ENCODE results near the gene OTOG. TPM values are rescaled to one million over a fixed set of nuclear protein-coding genes. Genes with fewer than 3 reads are reported as not detected.

Gene OTOG
- total RNA-seq, 2 donors from 2014 or later, result not detected

DNA sequence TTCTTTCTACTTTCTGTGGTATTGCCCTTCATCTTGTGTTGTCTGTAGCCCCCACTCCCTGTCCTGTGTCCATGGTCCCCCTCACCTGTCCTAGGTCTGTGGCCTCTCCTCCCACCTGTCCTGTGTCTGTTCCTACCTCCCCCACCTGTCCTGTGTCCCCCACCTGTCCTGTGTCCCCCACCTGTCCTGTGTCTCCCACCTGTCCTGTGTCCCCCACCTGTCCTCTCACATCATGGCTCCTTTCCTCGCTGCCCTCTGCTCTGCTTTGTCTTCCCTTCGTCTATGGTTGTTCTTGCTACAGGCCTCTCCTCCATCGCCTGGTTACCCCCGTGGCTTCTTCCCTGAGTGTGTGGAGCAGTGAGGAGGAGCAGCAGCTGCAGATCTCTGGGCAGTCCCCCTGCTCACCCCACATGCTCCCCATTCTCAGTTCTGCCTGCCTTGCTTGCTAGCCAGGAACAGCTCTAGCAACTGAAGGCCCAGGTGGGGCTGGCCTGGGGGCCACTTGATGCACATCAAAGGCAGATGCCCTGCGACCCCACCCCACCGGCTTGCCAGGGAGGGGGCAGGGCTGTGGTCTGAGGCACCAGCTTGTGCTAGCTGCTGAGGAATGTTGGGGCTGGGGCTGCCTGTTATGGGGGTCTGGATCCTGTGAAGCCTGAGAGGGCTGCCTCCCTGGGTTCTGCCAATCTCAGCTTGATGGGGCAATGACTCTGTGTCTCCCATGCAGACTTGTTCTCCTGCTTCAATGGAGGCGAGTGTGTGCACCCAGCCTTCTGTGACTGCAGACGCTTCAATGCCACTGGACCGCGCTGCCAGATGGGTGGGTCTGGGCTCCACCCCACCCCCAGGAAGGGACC lies 5.6 kb downstream of the OTOG start:
- intact Hi-C loops (cut with DNase I), result no loop called here
- DNase-seq (ENCODE audit: low spot score), result peak; percentile 52

DNA sequence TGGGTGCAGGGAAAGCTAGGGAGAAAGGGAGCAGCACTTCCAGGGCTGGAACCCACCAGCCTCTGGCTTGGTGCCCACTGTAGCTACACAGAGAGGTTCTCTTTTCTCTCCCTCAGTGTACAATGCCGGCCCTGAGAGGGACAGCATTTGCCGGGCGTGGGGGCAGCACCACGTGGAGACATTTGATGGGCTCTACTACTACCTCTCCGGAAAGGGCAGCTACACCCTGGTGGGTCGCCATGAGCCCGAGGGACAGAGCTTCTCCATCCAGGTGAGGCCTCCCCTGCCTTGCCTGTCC lies 6.1 kb downstream of the OTOG start:
- intact Hi-C loops (cut with DNase I), result no loop called here

DNA sequence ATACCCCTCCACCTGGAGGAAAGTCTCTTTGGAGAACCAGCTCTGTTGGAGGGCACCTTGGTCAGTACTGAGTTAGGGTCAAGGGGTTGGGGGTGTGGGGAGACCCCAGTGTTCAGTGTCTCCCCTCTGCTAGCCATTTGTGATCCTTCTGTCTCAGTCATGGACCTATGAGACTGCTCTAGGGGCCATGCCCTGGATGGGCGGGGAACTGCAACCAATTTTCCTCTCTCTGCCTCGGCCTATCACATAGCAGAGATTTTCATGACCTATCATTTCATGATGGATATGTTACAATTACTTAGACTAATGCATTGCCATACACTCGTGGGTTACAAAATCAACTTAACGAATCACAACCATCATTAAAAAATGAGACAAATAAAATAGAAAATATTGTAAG lies 7.4 kb downstream of the OTOG start:
- DNase-seq (ENCODE audit: low spot score), result no peak
- intact Hi-C loops (cut with DNase I), result no loop called here

More for the DNA sequence above, 6.1 kb downstream of the OTOG start:
- DNase-seq (ENCODE audit: low spot score), result no peak

DNA sequence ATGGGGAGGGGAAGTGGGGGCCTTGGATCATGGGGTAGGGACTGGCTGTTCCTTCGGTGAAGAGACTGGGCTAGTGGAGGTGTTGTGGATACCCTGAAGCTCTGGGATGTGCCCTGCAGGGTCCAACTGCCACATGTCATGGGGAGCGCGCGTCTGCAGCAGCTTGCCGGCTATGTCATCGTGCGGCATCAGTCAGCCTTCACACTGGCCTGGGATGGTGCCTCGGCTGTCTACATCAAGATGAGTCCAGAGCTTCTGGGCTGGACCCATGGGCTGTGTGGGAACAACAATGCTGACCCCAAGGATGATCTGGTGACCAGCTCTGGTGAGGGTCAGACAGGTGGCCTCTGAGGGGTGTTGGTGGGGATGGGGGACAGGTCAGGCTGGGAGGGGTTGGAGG lies 9.9 kb downstream of the OTOG start:
- intact Hi-C loops (cut with DNase I), result no loop called here
- DNase-seq (ENCODE audit: low spot score), result no peak

DNA sequence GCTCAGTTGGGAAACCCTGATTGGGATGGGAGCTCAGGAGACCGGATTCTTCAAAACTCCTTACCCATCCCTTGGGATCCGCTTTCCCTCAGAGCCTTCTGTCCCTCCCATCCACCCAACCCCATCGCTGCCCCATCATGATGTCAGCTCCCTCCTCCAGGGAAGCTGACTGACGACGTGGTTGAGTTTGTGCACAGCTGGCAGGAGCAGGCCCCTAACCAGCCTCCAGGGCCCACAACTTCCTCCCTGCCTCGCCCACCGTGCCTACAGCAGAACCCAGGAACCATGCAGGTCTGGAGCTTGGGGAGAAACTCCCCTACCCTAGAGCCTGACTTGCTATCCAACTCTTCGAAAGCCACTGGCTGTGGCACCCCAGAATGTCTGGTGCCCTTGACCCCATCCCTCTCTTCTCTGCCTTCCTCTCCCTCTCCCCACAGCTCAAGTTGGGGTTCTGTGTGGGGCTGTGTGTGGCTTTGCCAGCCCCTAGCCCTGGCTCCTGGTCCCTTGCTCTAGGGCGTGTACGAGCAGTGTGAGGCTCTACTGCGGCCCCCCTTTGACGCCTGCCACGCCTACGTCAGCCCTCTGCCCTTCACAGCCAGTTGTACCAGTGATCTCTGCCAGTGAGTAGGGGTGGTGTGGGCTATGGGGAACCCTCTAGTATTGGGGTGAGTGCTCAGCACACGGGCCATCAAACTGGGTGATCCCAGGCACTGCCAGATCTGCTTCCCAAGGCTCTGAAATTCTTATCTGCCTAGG lies 11.1 kb downstream of the OTOG start:
- DNase-seq (ENCODE audit: low spot score), result no peak
- intact Hi-C loops (cut with DNase I), result no loop called here

DNA sequence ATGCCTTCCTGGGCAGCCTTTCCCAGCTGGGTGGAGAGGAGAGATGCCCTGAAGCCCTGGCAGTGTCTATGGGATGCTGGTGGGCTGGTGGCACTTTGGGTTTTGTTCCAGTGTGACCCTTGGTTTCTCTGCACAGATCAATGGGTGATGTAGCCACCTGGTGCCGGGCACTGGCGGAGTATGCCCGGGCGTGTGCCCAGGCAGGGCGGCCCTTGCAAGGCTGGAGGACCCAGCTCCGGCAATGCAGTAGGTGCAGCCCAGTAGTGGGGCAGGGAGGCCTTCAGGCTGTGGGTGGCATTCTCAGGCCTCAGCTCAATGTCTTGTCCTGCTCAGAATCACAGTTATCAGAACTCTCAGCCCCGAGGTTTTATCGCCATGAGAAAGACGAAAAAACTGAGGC lies 11.9 kb downstream of the OTOG start:
- intact Hi-C loops (cut with DNase I), result no loop called here
- DNase-seq (ENCODE audit: low spot score), result no peak

DNA sequence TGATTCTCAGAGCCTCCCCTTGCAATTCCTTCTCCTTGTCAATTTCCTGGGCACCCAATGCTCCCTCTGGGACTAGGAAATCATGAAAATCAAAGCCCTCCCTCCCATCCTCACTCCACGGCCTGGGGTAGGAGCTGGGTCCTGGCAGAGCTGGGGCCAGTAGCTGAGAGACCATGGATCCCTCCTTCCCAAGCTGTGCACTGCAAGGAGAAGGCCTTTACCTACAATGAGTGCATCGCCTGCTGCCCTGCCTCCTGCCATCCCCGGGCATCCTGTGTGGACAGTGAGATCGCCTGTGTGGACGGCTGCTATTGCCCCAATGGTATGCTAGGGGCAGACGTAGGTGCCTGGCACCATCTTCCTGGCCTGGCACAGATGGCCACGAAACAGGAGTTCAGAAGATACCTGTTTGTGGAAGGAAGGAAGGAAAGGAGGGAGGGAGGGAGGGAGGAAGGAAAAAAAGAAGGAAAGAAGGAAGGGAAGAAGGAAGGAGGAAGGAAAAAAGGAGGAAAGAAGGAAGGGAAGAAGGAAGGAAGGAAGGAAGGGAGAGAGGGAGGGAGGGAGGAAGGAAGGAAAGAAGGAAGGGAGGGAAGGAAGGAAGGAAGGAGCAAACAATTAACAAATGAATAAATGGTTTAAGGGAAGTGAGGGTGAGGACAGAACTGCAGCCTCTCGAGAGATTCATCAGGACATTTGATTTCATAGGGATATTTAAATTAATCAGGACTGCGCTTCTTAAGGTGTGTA lies 12.5 kb downstream of the OTOG start:
- DNase-seq (ENCODE audit: low spot score), result no peak
- intact Hi-C loops (cut with DNase I), result no loop called here

DNA sequence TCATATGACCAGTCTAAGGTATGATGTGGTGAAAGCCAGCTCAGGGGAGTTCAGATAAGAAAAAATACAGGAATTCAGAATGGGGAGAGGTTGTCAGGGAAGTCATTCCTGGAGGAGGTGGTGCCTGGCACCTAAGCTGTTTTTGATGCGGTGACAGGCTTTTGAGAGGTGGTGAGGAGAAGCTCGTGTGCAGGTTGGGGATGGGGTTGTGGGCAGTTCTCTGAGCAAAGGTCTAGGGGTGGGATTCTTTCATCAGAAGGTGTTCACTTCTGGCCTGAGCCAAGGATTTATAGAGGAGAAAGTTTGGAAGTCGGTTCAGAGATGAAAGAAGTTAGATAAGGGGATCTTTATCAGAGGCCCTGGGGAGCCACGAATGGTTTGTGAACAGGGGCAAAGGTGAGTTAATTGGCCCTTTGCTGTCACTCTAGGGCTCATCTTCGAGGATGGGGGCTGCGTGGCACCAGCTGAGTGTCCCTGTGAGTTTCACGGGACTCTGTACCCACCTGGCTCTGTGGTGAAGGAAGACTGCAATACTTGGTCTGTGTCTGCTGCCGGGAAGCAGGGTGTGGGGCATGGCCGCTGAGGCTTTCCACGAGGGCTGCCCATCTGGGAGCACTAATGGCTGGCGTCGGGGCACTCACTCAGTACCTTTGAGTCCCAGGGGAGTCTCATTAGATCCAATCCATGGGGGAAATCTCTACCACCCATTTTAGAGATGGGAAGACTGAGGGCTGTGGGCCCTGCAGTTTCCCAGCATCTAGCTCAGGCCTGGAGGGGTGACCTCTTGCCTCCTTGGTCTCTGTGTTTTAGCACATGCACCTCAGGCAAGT lies 13.4 kb downstream of the OTOG start:
- intact Hi-C loops (cut with DNase I), result no loop called here
- no peak for DNase-seq (ENCODE audit: low spot score)

DNA sequence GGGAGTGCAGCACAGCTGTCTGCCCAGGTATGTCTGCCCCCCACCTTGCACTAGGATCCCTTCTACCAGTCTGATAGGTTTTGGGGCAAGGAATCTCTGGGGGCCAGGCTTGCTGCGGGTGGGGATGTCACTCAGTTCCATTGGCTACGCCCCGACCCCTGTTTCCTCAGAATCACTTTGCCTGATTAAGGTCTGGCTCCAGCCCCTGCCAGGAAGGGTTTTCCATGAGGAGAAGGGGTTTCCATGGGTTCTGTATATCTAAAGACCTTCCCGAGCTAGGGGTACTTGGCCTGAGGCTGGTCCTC lies 14.0 kb downstream of the OTOG start:
- no peak for DNase-seq (ENCODE audit: low spot score)
- intact Hi-C loops (cut with DNase I), result no loop called here

DNA sequence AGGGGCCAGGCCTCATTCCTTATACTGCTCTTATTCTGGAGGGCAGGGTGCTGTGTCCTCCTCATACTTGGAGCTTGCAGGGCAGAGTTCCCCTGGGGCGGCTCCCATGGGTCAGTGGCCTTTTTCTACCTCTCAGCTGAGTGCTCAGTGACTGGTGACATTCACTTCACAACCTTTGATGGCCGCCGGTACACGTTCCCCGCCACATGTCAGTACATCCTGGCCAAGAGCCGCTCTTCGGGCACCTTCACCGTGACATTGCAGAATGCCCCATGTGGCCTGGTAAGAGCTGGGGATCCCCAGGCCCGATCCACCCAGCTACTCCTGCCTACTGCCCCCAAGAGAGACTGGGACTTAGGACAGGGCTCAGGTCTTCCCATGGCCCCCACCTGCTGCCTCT lies 14.5 kb downstream of the OTOG start:
- DNase-seq (ENCODE audit: low spot score), result no peak
- intact Hi-C loops (cut with DNase I), result no loop called here

DNA sequence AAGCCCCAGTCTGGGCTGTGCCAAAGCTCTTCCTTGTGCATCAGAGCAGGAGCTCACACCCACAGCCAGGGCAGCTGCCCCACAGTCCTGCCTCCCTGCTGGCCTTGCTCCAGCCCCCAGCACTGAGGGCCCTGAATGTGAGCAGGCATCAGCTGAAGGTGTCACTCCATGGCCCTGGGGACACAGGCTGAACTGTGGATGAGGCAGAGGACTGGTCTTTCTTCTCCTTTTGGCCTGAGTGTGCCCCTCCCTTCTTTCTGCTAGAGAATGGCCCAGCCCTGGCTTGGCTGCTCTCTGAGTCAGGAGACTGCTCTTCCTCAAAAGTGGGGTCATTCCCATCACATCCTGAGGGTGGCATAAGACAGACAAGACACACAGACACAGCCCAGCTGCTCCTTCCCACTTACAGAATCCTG lies 16.2 kb downstream of the OTOG start:
- DNase-seq (ENCODE audit: low spot score), result peak; percentile 34
- intact Hi-C loops (cut with DNase I), result no loop called here

DNA sequence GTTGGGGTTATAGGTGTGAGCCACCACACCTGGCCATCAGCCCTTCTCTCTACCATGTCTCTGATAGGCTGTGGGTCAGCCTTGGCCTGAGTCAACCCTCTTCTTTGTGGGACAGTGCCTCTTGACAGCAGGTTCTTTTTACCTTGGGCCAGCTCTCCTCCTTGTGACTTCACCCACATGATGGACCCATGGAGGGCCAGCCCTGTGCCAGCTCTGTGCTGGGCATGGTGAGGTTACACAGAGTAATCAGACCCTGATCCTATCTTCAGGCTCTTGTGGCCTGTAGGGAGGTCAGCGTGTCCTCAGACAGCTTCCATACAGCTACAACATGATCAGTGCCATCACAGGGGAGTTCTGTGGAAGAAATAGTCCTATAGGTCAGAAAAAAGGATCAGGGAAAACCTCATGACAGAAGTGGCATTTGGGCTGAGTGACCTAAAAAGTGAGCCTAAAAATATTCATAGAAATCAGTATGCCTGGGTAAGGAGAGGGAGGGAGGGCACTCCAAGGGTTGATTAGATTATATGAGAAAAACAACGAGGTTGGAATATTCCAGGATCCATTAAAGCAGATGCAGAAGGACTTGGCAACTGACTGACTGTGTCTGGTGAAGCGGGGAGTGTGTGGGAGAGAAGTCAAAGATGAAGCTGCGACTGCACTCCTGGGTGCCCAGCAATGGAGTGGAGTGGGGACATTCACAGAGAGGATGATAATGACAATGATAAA lies 17.1 kb downstream of the OTOG start:
- no peak for DNase-seq (ENCODE audit: low spot score)
- intact Hi-C loops (cut with DNase I), result no loop called here

DNA sequence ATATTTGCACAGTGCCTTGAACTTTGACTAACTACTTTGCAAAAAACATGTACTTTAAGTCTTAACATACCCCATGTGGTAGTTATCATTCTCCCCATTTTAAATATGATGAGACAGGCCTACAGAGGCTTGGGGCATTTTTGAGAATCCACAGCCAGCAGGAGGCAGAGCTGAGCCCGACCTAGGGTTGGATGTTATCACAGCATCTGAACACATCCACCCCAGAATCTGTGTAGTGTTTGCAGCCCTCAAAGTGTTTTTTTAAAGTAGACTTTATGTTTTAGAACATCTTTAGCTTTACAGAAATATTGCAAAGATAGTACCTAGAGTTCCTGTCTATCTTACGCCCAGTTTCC lies 17.6 kb downstream of the OTOG start:
- no peak for DNase-seq (ENCODE audit: low spot score)
- intact Hi-C loops (cut with DNase I), result no loop called here

DNA sequence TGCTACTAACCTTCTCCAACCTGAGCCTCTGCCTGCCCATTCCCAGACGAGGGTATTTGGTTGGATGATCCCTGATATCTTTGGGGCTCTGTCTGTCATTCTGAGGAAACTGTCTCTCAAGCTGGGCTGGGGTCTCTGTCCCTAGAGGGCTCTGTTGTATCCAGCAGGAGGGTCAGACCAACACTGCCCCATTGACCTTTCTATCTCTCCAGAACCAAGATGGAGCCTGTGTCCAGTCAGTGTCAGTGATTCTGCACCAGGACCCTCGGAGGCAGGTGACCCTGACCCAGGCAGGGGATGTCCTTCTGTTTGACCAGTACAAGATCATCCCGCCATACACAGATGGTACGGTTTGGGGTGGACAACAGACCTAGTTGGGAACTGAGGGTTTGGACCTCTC lies 21.9 kb downstream of the OTOG start:
- intact Hi-C loops (cut with DNase I), result no loop called here
- DNase-seq (ENCODE audit: low spot score), result no peak

DNA sequence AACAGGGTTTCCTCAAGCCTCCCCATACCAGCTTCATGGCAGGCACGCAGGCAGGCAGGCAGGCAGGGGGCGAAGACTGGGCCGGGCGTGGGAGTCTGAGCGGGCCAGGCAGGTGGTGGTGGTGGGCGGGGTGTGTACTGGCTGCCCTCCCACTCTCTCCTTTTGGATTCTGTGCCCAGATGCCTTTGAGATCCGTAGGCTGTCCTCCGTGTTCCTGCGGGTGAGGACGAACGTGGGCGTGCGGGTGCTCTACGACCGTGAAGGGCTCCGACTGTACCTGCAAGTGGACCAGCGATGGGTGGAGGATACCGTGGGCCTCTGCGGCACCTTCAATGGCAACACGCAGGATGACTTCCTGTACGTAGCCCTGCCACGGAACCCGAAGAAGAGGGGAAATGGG lies 23.0 kb downstream of the OTOG start:
- intact Hi-C loops (cut with DNase I), result no loop called here
- no peak for DNase-seq (ENCODE audit: low spot score)

DNA sequence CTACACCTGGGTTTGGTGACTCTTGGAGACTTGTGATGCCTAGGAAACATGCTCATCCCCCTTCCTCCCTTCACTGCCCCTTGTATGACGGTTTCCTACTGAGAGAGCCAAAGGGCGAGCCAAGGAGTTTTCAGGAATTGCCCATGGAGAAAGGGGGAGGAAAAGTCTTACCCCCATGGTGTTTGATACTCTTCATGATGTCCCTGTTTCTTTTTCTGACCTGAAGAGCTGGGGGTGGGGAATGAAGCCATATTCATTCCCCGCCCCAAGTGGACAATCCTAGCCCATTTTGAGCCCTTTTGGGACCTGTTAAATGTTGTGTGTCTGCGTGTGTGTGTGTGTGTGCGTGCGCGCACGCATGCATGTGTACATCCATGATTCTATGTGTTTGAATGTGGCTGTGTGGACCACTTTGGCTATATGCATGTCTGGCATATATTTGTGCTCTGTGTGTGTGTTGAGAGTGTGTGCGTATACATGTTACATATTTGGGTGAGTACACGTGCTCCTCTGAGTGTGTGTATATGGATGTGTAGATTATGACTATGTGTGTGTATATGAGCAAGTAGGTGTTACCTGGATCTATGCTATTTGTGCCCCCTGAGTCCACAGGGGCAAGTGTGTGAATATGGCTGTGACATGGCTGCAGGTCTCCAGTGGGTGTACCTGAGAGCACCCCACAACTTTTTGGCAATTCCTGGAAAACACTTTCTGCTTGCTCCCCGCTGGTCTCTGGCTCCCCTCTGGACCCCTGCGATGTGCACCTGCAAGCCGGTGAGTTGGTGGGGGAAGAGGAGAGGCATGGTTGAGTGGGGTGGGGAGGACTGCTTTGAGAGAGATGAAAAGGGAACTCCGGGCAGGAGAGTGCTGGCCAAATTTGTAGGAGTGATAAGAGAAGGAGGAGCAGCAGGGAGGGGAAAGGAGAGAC lies 24.6 kb downstream of the OTOG start:
- intact Hi-C loops (cut with DNase I), result no loop called here
- no peak for DNase-seq (ENCODE audit: low spot score)

DNA sequence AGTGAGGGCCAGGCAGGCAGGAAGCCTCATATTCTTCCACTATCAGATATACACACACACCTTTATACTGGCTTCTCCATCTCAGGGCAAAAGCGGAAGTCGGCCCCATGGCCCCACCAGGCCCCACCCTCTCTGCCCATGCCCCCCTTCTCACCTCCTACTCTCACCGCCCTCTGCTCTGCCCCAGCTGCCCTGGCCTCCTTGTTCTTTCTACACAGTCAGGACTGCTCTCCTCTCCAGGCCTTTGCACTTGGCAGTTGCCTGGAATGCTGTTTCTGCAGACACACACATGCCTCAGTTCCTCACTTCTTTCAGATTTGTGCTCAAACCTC lies 25.3 kb downstream of the OTOG start:
- no peak for DNase-seq (ENCODE audit: low spot score)
- intact Hi-C loops (cut with DNase I), result no loop called here

DNA sequence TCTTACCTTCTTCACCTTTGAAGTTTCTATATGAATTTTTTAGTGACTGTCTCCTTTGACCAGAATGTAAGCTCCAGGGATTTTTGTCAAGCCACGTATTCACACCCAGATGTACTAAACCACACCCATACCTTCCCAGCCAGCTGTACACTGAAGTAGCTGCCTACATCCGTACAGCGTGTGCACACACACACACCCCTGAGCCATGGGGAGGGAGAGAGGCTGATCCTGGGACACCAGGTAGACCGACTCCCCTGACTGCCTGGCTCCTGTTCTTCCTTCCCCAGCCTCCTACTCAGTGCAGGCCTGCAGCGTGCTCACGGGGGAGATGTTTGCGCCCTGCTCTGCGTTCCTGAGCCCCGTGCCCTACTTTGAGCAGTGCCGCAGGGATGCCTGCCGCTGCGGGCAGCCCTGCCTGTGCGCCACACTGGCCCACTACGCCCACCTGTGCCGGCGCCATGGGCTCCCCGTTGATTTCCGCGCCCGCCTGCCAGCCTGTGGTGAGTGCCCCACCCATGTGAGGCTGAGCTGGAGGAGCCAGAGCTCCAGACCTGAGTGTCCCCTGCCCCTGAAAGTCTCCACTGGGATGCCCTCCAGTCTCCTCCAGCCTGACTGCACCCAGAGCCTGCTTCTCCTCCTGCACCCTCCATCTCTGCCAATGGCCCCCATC lies 25.9 kb downstream of the OTOG start:
- no peak for DNase-seq (ENCODE audit: low spot score)

More for the DNA sequence above, 25.9 kb downstream of the OTOG start:
- intact Hi-C loops (cut with DNase I), result no loop called here

All from posterior vena cava (tissue), 2 donors.